ENCODE results near the gene FNBP1L.

The FNBP1L gene

GRCh38 chr1:93595743-93596142, 147.8 kb downstream of the FNBP1L start:
- no peak for DNase-seq

DNA sequence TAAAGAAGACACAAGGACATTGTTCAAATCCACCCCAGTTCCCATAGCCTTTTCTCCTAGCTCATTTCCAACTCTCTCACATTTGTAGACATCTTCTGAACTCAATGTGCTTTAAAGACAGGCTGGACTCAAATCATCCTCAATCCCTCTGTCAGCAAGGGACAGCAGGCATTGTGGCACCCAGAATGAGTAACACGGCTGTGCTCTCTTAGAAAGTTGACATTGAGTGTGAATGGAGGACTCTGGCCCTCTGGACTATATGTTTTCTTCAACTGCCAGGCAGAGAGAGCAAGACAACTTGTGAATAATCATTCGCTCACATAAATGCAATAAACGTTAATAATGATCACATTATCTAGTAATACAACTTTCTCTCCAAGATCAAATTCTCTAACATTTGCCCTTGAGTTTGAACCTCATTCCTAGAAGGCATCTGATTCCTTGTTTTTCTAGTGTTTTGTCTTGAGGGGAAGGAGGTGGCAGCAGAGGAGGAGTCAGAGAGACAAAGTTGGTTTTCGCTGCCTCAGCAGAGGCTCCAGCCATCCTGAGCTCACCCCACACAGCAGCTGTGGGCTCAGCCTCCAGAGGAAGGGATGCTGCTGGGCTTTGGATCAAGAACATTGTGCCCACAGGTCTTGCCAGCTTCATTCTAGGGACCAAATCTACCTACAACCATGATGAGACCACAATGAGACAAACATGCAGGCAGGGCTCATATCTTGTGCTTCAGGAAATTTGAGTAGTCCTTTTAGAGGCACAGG, 148.6 kb downstream of the FNBP1L start:
- DNase-seq: no peak

DNA sequence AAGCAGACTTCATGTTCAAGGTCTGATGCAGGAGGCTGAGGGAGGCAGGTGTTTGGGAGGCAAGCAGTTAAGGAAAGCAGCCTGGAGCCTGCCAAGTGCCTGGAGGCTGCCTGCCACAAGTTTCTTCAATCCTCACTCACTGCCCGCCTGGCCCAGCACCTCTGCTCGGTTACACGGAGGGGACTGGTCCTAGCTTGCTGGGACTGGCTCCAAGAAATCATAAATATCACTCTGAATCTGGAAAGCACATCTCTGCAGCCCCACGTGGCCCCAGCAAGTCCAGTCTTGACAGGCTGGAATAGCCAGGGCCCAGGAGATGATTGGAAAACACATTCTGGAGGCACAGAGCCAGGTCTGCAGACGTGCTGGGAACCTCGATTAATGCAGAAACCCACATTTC, 149.8 kb downstream of the FNBP1L start:
- no peak for DNase-seq

DNA sequence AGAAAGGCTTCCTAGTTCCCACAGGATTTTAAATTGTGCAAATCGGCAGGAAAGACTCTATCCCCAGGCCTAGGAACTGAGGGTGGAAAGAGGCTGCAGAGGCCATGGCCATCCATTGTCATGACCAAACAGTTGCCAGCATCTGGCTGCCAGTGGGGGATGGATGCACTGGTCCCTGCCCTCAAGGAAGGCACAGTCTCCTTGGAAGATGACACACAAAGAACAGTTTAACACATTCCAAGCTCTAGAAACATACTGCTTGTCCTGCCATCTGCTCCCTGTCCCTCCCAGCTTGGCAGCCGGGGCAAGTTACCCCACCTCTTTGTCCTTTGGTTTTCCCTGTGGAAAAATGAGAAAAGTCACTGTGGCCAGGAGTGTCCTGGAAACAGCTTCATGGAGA, 150.5 kb downstream of the FNBP1L start:
- DNase-seq: no peak

- DNase-seq: no peak
These were observed 151.0 kb downstream of the FNBP1L start for GRCh38 chr1:93598861-93599439.

DNA sequence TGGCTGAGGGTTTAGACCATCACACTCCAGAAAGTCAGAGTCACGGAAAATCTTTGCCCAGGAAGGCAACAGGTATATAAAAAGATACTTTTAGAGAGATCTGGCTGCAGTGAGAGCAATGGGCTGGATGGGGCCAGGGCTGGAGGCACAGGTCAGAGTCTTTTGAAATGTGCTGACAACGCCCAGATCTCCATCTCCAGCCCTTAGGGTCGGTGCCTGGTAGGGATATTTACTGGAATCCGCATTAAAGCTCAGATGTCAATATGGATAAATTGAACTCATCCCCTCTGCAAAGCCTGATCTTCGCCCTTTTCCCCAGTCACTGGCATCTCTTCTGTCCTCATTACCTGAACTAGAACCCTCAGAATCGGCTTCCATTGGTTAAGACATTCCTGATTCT, 151.6 kb downstream of the FNBP1L start:
- no peak for DNase-seq

DNA sequence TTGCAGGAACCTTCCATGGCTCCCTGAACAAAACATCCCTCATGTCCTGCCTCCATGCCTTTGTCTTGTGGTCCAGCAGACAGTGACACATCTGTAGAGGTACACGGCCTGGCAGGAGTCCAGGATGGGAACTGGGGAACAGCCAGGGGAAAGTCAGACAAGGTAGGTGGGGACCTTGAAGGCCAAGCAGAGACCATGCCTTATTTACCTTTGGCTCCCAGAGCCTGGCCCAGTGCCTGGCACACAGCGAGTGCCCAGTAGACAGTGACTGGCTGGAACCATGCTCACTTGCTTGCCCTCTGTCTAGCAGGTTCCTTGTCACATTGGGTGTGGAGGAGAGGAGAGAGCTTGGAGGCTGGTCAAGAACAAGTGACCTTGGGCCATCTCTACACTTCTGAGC, 152.7 kb downstream of the FNBP1L start:
- DNase-seq: no peak

DNA sequence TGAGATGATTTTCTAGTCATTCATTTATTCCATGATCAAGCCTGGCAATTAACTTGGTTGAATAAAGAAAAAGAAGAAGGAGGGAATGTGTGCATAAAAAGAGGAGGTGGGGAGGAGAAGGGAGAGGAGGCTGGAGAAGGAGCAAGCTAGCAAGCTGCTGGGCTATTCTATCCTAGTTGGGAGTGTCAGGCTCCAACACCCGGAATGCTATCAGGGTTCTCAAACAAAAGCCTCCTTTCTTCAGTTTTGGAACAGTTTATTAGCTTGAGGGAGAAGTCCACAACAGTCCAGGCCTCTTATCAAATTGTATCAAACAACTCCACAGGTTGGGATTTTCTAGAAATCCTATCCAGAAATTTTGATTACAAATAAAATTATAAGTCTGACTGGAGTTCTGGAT, 153.8 kb downstream of the FNBP1L start:
- DNase-seq: no peak

GRCh38 chr1:93602101-93602500, 154.2 kb downstream of the FNBP1L start:
- no peak for DNase-seq

DNA sequence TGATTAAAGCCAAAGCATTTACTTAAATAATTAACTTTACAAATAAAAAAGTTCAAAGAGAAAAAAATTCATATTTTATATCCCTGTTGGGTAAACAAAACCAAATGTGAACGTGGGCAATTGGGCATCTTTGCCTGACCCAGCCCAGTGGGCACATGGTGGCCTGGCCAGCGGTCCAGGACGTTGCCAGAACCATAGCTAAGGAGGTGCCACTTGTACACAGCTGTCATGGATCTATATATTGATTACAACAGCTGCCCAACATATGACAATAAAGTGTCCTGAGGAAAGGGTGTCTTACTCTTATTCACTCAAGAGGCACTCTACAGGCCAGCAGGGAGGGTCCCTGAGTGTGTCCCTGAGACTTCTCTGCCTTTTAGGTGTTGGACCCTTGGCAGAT, 155.2 kb downstream of the FNBP1L start:
- no peak for DNase-seq

DNA sequence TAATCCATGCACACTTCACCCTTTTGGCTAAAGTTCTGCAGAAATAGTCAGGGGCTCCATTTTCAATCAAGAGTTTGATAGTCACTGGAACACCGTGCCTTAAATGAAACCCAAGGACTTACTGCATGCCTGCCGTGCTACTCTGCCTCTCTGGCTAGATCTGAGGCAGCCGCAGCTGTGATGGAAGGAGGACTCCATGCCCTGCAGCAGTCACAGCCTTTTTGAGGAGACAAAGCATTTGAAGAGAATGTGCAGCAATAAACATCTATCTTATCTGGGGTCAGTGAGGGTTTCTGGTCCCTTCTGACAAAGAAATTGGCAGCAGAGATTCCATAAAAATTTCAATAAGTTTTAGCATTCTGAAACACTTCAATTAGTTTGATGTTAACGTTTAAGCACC, 155.7 kb downstream of the FNBP1L start:
- DNase-seq: no peak

All from stimulated activated naive CD4-positive, alpha-beta T cell treated with Interleukin-2 at 50 U/mL for 16 hours (primary cell).